NCI-H146 (cell line): ENCODE data around the gene HSPG2.
"Not testable (repeated sequence)": the region's sequence is repeated elsewhere in the genome, so short reads cannot be mapped to it uniquely, and the experiment has no call there.

Source experiments
- DNase-seq: peaks from one replicate; lab custom pipeline; 2025; lab: John Stamatoyannopoulos, UW

HSPG2 gene

GRCh38 chr1:21955501-21956281 lies 18.6 kb upstream of the HSPG2 start:
- DNase-seq = no peak

DNA sequence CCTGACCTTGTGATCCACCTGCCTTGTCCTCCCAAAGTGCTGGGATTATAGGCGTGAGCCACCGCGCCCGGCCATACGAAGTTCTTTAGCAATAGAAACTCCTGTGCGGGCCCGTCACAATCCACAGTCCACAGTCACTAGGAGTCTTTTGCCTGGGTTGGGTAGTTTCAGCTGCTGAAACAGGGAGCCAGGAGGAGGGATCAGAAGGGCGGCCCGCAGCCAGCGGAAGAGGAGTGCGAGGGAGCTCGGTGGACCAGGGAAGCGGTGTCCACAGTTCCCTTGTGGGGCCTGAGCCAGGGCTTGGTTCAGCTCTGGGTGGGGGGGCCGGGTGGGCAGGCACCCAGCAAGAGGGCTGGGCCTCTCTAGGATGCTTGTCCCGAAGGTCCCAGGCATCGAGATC lies 17.9 kb upstream of the HSPG2 start:
- DNase-seq = no peak

DNA sequence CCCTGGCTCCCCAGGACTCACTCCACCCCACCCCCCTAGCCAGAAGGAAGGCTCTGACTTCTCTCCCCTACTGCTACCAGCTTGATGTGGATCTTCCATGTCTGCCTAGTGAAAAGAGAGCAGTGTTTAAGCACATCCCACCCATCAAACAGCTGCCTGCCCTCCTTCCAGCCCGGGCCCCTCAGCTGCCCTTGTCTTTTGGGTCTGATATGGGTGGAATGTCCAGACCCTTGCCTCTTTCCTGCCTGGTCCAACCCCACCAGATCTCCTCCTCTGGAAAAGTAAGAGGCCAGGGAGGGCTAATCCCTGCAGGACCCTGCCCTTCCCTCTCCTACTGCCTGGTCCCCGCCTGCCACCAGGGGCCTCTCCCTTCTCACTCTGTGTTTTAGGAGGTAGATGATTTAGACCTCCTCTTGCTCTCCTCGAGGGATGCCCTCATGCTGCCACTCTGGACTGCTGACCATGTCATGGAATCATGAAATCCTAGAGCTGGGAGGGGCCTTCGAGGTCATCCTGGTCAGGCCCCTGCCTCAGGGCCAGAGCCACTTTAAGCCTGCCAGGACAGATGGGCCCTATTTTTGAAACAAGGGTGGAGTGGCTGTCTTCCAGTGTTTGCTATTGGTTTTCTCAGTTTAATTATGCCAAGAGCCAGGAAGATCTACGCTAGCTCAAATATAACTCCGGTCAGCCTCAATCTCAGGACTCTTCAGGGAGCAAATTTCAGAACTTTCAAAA lies 15.8 kb upstream of the HSPG2 start:
- no peak for DNase-seq

DNA sequence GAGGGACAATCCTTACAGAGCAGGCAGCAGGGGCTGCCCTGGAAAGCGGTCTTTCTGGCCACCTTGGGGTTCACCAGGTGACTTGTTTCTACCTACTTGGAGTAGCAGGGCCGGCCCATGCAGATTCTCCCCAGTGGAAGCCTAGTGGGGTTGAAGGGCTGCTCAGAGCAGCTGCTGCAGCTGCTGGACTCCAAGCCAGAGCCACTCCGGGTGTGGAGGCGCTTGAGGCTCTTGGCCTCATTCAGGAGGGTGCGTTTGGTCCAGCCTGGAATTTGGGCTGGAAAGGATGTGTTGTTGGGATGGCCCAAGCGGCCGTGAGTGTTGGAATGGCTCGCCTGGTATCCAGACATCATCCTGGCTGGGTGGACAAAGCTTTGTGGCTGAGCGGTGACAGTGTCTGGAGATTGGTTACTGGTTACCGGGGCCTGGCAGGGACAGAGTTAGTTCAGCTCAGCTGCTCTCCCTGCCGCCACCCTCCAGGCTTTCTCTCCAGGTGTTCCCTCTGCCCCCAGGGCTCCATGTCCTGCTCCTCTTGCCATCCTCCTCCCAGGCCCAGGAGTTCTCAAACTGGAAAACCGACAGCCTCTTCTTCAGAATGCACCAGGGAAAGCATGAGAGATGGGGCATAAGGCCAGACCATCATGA lies 14.2 kb upstream of the HSPG2 start:
- no peak for DNase-seq

DNA sequence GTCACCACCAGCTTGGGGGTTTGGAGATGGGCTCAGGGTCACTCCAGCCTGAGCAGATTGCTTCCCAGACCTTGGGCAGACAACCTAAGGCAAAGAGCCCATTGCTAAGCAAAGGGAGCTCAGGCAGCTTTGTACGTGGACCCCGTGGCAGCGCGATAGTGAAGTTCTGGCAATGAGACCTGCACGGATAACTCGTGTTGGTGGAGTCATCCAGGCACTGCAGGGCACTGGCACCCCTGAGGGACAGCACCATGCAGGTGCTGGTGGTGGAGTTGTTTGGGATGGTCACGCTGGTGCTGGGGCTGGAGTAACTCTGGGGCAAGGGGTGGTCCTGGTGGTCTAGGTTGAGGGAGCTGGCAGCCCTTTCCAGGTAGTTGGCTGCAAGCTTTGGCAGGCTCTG lies 13.6 kb upstream of the HSPG2 start:
- no peak for DNase-seq

DNA sequence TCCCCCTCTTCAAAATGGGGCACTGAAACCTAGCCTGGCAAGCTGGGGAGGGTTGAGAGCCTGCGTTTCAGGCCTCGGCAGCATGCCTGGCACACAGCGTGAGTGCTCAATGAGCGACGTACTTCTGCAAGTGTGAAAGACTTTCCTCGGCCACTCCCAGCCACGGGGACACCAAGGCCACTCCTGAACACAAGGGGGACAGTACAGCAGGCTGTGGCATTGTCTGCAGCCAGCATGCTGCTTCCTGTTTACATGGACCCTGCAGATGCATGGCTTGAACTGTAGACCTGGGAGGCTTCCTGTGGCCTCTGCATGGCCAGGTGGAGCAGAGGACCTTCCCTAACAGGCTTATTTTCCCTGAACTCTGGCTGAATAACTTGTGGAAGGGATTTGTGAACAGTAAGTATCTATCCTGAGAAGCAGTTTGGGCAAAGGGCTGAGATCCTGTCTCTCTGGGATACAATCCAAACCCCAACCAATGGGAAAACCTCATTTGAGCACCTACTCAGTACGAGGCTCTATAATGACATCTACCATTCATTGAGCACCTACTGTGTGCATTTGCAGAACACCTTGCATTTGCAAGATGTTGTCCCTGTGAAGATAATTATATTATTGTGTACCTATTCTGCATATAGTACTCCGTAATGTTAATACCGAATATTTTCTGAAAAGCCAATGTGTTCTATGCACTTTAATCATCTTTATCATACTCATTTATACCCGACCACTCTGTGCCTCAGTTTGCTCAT lies 9.9 kb upstream of the HSPG2 start:
- peak; percentile 28 for DNase-seq

DNA sequence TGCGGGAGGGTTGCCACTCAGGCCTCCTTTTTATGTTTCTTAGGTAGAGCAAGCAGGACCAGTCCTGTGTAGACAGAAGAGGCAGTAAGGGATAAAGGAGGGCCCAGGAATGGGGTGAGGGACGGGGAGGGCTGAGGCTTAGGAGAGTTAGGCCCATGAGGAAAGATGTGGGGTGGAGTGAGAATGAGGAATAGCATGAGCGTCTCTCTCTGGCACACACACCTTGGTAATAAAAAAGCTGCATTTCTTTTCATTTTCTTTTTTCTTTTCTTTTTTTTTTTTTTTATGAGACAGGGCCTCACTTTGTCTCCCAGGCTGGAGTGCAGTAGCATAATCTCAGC lies 7.6 kb upstream of the HSPG2 start:
- DNase-seq = no peak

DNA sequence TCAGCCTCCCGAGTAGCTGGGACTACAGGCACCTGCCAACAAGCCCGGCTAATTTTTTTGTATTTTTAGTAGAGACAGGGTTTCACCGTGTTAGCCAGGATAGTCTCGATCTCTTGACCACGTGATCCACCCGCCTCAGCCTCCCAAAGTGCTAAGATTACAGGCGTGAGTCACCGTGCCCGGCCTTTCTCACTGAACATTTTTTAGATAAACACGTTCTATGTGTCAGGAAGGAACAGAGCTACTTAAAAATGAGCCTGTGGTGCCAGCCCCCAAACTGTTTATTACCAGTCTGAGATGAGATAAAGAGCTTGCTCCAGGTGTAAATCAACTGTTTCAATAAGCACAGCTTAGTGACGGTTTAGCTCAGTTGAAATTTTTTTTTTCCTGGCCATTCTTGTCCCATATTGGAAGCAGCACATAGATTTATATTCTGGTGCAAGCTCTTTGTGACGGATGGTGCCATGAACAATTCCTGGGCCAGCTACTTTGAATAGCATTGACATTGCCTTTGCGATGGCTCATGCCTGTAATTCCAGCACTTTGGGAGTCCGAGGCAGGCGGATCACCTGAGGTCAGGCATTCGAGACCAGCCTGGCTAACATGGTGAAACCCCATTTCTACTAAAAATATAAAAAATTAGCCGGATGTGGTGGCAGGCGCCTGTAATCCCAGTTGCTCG lies 6.0 kb upstream of the HSPG2 start:
- DNase-seq = not testable (repeated sequence)

- DNase-seq = no peak
Observed at GRCh38 chr1:21942464-21942863, 5.4 kb upstream of the HSPG2 start.

GRCh38 chr1:21941370-21941769 lies 4.3 kb upstream of the HSPG2 start:
- no peak for DNase-seq

DNA sequence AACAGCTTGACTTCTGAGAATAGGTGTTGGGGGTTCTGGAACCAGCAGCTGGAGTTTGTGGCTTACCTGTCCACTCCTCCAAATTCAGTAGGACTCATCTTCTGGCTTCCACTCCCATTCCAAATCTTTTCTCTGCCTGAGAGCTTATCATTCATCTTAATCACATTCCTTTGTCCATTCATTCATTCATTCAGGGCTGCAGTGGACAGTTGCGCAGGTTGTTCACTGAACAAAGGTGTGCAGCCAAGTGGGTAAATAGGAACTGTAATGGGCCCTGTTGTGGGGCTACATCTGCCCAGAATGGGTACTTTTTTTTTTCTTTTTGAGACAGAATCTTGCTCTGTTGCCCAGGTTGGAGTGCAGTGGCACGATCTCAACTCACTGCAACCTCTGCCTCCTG lies 3.4 kb upstream of the HSPG2 start:
- no peak for DNase-seq

DNA sequence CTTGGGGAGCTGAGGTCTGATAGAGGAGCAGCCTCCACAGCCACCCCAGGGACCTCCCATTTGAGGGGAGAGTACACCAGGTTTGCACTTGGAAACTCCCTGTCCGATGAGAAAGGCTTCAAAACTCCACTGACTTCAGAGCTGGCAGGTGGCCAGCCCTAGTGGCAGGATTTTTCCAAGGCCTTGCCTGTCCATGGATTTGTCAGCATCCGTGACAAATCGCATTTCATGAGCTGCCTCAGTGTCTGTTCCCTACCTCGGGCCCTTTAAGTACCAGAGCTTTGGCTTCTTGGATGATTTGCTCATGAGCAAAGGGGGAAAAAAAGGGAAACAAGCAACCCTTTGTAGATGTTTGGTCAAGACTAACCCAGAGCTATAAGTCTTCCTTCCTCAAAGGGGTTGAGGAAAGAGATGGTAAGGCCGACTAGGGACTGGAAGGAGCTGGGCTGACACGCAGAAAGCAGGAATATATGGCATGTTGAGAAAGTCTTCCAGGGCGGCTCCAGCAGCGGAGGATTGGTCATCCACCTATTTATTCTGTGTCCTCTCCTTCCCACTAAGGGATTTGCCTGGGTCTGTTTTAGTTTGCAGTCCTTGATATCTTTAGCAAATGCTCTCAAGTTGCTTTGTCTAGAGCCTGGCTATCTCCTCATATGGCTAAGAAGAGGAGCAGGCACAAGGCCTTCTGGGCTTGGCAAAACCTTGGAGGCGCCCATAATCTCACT lies 2.7 kb upstream of the HSPG2 start:
- no peak for DNase-seq

- no peak for DNase-seq
Observed at GRCh38 chr1:21938732-21939538, 1.8 kb upstream of the HSPG2 start.

DNA sequence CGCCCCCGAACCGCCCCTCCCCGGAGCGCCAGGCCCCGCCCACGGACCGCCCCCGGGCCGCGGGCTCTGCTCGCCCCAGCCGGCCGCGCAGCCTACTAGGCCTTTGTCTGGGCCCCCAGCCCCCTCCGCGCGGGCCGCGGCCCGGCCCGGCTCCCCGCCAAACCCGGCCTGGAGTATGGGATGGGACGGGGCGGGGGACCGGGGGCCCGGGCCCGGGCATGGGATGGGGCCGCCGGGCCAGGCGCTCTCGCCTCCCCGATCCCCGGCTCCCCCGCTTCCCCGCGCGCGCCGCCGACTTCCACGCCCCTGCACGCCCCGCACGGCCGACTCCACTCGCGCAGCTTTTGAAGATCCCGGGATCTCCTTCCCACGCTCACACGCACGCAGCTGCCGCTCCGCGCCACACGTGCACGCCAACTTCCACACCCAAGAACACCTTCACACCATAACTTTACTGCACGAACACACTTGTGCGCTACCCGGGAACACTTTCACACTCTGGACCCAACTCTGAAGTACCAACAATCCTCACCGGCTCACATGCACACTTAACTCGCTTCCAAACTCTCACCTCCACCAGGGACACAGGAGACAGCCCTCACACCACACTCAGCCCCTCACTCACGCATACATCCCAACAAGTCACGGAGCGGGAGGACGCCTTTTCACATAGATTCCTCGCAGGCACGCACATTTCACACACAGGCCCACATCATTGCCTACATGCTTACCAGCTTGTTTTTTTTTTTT lies 437 bp upstream of the HSPG2 start:
- DNase-seq = peak; percentile 64

DNA sequence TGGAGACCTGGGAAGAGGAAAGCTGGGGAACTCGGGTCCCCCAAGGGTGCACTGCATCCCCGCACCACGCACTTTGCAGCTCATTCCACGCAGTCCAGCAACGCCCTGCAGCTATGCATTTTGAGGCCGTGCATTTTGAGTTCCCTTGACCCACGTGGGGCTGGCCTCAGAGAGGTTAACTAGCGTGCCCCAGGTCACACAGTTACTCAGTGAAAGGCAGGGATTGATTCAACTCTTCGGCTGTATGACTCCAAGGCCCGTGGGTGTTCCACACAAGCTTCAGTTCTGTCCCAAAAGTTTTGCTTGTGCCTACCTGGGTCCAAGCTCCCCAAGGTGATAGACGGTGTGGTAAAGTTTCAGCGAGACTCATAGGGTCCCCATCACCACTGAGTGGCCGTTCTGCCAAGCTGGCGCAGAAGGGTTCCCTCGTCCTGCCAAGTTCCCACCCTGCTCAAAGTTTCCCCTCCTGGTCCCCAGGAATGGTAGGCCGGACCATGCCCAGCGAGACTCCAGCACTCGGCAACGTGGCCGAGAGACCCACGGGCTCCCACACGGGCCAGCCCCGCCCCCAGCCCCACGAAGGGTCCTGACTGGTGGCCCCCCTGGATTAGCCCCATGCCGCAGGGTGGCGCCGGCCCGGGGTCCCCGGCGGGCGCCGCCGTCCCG lies 611 bp downstream of the HSPG2 start:
- DNase-seq = no peak

DNA sequence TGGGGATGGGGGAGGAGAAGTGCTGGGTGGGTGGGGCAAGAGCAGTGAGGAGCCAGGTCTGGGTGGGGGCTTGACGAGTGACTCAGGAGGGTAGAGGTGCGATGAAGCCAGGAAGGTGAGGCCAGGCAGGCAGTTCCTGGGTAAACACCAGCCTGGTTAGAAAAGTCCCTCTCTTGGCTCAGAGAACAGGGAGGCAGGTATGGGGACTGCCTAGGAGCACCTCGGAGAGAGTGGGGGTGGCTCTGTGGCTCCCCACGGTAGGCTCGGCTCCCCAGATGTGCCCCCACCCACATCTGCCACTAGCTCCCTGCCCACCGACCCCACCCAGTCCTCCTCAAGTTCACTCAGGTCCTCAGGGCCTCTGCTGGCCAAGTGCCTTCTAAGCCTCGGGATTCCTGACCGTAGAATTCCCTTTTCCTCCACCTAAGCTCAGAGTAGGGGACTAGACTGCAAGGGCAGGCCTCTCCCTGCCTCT lies 1.2 kb downstream of the HSPG2 start:
- DNase-seq = no peak

DNA sequence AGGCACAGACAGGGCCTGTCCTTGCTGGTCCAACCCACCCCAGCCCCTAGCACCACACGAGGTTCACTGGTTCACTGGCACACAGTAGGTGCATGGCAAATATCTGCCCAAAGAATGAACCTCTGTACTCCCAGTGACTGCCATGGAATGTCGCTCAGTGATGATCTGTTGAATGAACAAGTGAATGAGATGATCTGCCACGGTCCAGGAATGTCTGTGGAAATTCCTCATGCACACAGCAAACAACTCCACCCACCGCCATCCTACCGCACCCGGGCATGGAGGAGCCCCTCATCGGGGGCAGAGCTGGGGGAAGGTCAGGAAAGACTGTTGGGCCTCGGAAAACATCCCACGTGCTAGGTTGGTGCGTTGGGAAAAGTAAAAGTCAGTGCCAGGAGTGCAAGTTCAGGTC lies 1.7 kb downstream of the HSPG2 start:
- no peak for DNase-seq

DNA sequence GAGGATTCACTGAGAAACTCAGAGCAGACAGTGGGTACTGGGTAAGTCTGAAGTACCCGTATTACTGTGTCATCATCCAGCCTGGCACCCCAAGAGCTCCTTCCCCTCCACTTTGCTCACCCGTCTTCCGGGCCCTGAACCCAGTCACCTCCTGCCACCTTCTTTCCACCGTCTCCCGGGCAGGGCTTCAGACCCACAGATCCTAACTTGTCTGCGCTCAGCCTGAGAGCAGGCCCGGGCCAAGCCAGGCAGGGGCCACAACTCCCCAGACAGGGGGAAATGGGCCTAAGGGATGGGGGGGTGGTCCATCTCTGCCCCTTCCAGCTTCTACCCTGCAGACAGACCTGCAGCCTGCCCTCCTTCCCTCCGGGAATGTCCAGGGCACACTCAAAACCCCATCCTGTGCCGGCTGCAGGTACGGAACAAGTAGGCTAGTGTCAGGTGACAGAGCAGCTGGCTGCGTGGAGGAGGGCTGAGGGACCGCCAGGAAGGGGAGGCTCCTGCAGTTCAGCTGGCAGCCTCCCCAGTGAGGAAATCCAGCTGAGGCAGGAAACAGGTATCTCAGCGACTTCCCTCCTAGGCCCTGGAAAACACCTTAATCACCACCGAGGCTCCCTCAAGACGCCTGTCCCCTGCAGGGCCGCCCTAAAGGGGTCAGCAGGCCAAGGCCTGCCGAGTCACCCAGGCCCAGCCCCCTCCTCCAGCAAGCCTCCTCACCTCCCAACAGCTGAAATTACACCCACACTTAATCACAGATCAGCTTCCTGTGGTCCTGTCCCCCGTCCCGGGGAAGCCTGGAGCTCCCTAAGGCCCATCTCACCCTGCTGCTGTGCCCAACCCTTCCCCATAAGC lies 3.5 kb downstream of the HSPG2 start:
- peak; percentile 53 for DNase-seq
